HEK293T (cell line): ENCODE results near the gene MPZL1.

Source experiments
- ARNT ChIP-seq: fragments of 450-650 bp; IDR thresholded peaks from 2 replicates; pipeline ENCODE4 v1.6.1; 2017; ENCODE audit warnings: mild to moderate bottlenecking
- BHLHE40 ChIP-seq: fragments of 450-650 bp; IDR thresholded peaks from 2 replicates; pipeline ENCODE4 v1.6.1; 2016; ENCODE audit warnings: mild to moderate bottlenecking, moderate library complexity, borderline replicate concordance
- ELF4 ChIP-seq: fragments of 450-650 bp; IDR thresholded peaks from 2 replicates; pipeline ENCODE4 v1.6.1; 2017; ENCODE audit warnings: antibody characterized with exemption
- FOXA1 ChIP-seq: fragments of 450-650 bp; IDR thresholded peaks from 2 replicates; pipeline ENCODE4 v1.6.1; 2016; ENCODE audit warnings: mild to moderate bottlenecking
- FOXK2 ChIP-seq: fragments of 450-650 bp; IDR thresholded peaks from 2 replicates; pipeline ENCODE4 v1.6.1; 2016; ENCODE audit warnings: mild to moderate bottlenecking
- FOXM1 ChIP-seq: fragments of 450-650 bp; IDR thresholded peaks from 2 replicates; pipeline ENCODE4 v1.6.1; 2017; ENCODE audit warnings: mild to moderate bottlenecking, borderline replicate concordance
- HDGF ChIP-seq: fragments of 450-650 bp; IDR thresholded peaks from 2 replicates; pipeline ENCODE4 v1.6.1; 2017; ENCODE audit warnings: antibody characterized with exemption, borderline replicate concordance
- L3MBTL2 ChIP-seq: fragments of 450-650 bp; conservative IDR thresholded peaks from 2 replicates; pipeline ENCODE4 v1.6.1; 2016; ENCODE audit warnings: mild to moderate bottlenecking
- LEF1 ChIP-seq: fragments of 450-650 bp; IDR thresholded peaks from 2 replicates; pipeline ENCODE4 v1.6.1; 2017; ENCODE audit warnings: mild to moderate bottlenecking, borderline replicate concordance
- SP1 ChIP-seq: fragments of 450-650 bp; IDR thresholded peaks from 2 replicates; pipeline ENCODE4 v1.6.1; 2017
- SUZ12 ChIP-seq: fragments of 450-650 bp; IDR thresholded peaks from 2 replicates; pipeline ENCODE4 v1.6.1; 2016; ENCODE audit warnings: mild to moderate bottlenecking
- ZNF384 ChIP-seq: fragments of 450-650 bp; IDR thresholded peaks from 2 replicates; pipeline ENCODE4 v1.6.1; 2016
- TF ChIP-seq, protein P1 (sequence below): fragments of 450-650 bp; IDR thresholded peaks from 2 replicates; pipeline ENCODE4 v1.6.1; 2016

DNA sequence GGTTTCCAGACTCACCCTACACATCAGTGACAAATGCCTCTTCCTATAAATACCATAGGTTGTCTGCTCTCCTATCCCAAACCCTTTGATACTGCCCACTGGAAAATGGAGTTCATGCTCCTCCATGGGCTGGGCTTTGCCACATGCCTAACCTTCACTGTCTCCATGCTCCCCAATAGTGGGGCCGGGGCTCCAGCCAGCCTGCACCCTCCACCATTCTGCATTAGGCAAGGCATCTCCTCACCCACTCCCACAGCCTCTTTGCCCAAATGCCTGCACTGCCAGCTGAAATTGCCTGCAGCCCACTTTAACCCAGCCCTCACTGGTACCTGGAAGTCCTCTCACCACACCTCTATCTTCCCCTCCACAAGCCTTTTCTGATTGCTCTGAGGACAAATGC lies 18.2 kb upstream of the MPZL1 start:
- TF ChIP-seq ZNF384 (no peak), SP1 (no peak), FOXA1 (no peak), FOXK2 (no peak), BHLHE40 (no peak), HDGF (no peak), FOXM1 (no peak), LEF1 (no peak), ARNT (no peak), L3MBTL2 (no peak), ELF4 (no peak), SUZ12 (no peak)
- TF ChIP-seq, protein P1, sequence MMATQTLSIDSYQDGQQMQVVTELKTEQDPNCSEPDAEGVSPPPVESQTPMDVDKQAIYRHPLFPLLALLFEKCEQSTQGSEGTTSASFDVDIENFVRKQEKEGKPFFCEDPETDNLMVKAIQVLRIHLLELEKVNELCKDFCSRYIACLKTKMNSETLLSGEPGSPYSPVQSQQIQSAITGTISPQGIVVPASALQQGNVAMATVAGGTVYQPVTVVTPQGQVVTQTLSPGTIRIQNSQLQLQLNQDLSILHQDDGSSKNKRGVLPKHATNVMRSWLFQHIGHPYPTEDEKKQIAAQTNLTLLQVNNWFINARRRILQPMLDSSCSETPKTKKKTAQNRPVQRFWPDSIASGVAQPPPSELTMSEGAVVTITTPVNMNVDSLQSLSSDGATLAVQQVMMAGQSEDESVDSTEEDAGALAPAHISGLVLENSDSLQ: no peak
